Fibroblast of peridontal ligament (primary cell): ENCODE measurements around the gene MILR1.
"Not testable (repeated sequence)": the region's sequence is repeated elsewhere in the genome, so short reads cannot be mapped to it uniquely, and the experiment has no call there.

Source experiments
- DNase-seq: peaks from one replicate; pipeline ENCODE4 v3.0.0-alpha.2; 2010; ENCODE audit errors: extremely low read depth

MILR1 gene

GRCh38 chr17:64471440-64471839 lies 22.5 kb downstream of the MILR1 start:
- DNase-seq: no peak

- DNase-seq: no peak
These were observed 23.6 kb downstream of the MILR1 start for GRCh38 chr17:64472564-64472963.

- no peak for DNase-seq
These were observed 28.9 kb downstream of the MILR1 start for GRCh38 chr17:64477849-64478248.

GRCh38 chr17:64480951-64481350 lies 32.0 kb downstream of the MILR1 start:
- DNase-seq: no peak

GRCh38 chr17:64484380-64484779 lies 35.5 kb downstream of the MILR1 start:
- DNase-seq: no peak

GRCh38 chr17:64488301-64488700 lies 39.4 kb downstream of the MILR1 start:
- no peak for DNase-seq

GRCh38 chr17:64491034-64491860 lies 42.3 kb downstream of the MILR1 start:
- DNase-seq: peak; percentile 56

GRCh38 chr17:64491994-64492393 lies 43.1 kb downstream of the MILR1 start:
- DNase-seq: peak; percentile 35

GRCh38 chr17:64492481-64493109 lies 43.7 kb downstream of the MILR1 start:
- peak; percentile 30 for DNase-seq

GRCh38 chr17:64494121-64494520 lies 45.2 kb downstream of the MILR1 start:
- no peak for DNase-seq

- DNase-seq: not testable (repeated sequence)
These were observed 46.4 kb downstream of the MILR1 start for GRCh38 chr17:64495300-64495699.

GRCh38 chr17:64496348-64496785 lies 47.5 kb downstream of the MILR1 start:
- DNase-seq: no peak

GRCh38 chr17:64496786-64497564 lies 48.1 kb downstream of the MILR1 start, which contains the start of gene POLG2:
TSS of gene POLG2 (minus strand) at chr17:64497054. CDS start at chr17:64496968, 86 bp downstream.
- DNase-seq: peak; percentile 90

GRCh38 chr17:64497565-64498035 lies 48.7 kb downstream of the MILR1 start:
- DNase-seq: no peak

- DNase-seq: peak; percentile 31
These were observed 49.6 kb downstream of the MILR1 start for GRCh38 chr17:64498308-64499203.

GRCh38 chr17:64499805-64500486 lies 51.0 kb downstream of the MILR1 start:
- peak; percentile 45 for DNase-seq

- no peak for DNase-seq
These were observed 51.6 kb downstream of the MILR1 start for GRCh38 chr17:64500487-64500859.

GRCh38 chr17:64500862-64501765 lies 52.2 kb downstream of the MILR1 start:
- DNase-seq: no peak

- no peak for DNase-seq
These were observed 53.1 kb downstream of the MILR1 start for GRCh38 chr17:64502021-64502420.
